Tibial nerve (tissue), 4 donors: Measurements from ENCODE around the gene BAIAP2L1.

Experiments
- CTCF ChIP-seq, 5 experiments: fragments of 200-600 bp in 3 of 5; fragments of 450-650 bp in 2 of 5; sonication (generic) in 3 of 5; IDR thresholded peaks; one replicate each; pipeline ENCODE4 v1.5.1; 2016 to 2019; ENCODE audit warnings: antibody characterized with exemption in 5 of 5, mild to moderate bottlenecking in 3 of 5, moderate library complexity in 2 of 5
- EP300 ChIP-seq, 2 donors: sonication (generic); formaldehyde crosslinking; IDR thresholded peaks; one replicate each; pipeline ENCODE4 v1.6.1; 2017; ENCODE audit warnings: antibody characterized with exemption in 2 of 2, mild to moderate bottlenecking in 1 of 2
- POLR2A ChIP-seq, 2 donors: fragments of 450-650 bp; IDR thresholded peaks; one replicate each; pipeline ENCODE4 v1.6.1; 2017; ENCODE audit warnings: antibody characterized with exemption in 2 of 2, mild to moderate bottlenecking in 2 of 2, moderate library complexity in 2 of 2

GRCh38 chr7:98372993-98373392 lies 27.9 kb downstream of the BAIAP2L1 start:
- TF ChIP-seq CTCF (IDR thresholded peaks at IDR 0.05): no peak
- TF ChIP-seq POLR2A (IDR thresholded peaks at IDR 0.05): no peak
- peak in 1 of 2 donors; percentile 16 for TF ChIP-seq EP300 (IDR thresholded peaks at IDR 0.05)
